ENCODE results near the gene PCDHAC1.
"Not testable (repeated sequence)": the region's sequence is repeated elsewhere in the genome, so short reads cannot be mapped to it uniquely, and the experiment has no call there.

The PCDHAC1 gene, protein sequence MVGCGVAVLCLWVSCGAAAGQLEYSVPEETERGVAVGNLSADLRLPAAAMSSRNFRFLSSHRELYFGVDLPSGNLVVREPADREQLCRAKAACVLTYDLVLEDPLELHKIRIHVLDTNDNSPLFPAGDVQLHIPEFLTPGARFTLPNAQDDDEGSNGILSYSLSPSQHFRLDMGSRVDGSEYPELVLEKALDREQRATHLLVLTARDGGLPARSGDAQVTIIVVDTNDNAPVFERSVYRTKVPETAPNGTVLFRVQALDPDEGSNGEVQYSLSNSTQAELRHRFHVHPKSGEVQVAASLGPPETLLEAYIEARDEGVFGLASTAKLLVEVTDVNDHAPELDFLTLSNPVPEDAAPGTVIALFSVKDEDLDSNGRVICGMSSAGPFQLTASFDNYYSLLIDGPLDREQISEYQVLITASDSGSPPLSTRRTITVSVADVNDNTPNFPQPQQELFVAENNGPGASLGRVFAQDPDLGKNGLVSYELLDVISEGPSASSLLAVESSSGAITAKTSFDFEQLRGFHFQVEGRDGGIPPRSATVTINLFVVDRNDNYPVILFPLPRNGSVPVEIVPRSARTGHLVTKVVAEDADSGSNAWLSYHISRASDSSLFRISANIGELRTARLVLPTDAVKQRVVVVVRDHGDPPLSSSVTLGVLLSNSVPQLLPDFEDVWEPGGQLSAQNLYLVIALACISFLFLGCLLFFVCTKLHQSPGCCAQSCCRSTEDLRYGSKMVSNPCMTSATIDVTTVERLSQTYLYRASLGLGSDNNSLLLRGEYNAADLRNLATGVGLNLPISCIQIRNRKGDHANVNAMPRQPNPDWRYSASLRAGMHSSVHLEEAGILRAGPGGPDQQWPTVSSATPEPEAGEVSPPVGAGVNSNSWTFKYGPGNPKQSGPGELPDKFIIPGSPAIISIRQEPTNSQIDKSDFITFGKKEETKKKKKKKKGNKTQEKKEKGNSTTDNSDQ

DNA sequence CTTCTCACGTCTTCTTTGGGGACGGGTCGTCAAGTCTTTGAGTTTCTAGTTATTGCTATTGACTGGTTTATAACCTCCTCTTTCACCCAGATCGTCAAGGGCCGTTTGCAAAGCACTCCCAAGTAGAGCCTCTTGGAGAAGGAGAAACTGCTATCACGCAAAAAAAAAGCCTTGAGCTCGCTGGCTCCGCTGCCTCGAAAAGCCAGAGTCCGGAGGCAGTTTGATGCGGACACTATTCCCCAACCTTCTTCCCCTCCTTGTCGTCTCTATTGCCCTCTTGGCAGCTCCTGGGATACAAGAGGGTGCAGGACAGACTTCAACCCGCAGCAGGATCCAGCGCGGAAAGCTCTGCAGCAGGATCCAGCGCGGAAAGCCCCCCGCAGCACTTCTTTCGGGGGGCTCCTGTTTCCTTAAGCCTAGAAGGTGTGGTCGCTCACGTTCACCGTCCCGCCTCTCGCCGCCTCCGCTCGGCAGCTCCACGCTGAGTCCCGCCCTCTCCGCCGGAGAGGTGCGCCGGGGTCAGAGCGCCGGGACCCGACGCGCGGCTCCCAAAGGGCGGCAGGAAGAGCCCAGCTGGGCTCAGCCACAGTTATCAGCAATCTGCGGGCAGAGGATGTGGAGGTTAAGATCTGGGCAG lies at the start of gene PCDHAC1:
Gene PCDHAC1 (plus strand): TSS at position 494 of the 637 bp plus-strand sequence. CDS start 594 bp downstream, outside the sequence.
- H3K4me3 Mint-ChIP-seq: peak within 1 kb of the TSS; percentile 34
- DNase-seq (ENCODE audit: low spot score in 2 of 2) (no peak), ATAC-seq (replicated peaks; ENCODE audit: extremely low read depth, poor library complexity, severe bottlenecking) (no peak)
- H3K4me1 Mint-ChIP-seq: no peaks in the 10 kb centered on the region
- peaks cover 2% of the 10 kb centered on the region for H3K36me3 Mint-ChIP-seq (ENCODE audit: insufficient read depth)
- H3K27ac Mint-ChIP-seq (ENCODE audit: low read depth): no peak within 1 kb of the TSS
- H3K9me3 Mint-ChIP-seq: no peaks in the 10 kb centered on the region
- peaks cover 55% of the 10 kb centered on the region for H3K27me3 Mint-ChIP-seq

DNA sequence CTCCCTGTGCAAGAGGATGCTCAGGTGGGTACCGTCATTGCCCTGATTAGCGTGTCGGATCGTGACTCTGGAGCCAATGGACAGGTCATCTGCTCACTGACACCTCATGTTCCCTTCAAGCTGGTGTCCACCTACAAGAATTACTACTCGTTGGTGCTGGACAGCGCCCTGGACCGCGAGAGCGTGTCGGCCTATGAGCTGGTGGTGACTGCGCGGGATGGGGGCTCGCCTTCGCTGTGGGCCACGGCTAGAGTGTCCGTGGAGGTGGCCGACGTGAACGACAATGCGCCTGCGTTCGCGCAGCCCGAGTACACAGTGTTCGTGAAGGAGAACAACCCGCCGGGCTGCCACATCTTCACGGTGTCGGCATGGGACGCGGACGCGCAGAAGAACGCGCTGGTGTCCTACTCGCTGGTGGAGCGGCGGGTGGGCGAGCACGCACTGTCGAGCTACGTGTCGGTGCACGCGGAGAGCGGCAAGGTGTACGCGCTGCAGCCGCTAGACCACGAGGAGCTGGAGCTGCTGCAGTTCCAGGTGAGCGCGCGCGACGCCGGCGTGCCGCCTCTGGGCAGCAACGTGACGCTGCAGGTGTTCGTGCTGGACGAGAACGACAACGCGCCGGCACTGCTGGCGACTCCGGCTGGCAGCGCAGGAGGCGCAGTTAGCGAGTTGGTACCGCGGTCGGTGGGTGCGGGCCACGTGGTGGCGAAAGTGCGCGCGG lies 49.4 kb upstream of the PCDHAC1 start:
- not testable (repeated sequence) for ATAC-seq (replicated peaks; ENCODE audit: extremely low read depth, poor library complexity, severe bottlenecking); H3K36me3 Mint-ChIP-seq (ENCODE audit: insufficient read depth); H3K4me1 Mint-ChIP-seq; H3K4me3 Mint-ChIP-seq; DNase-seq (ENCODE audit: low spot score in 2 of 2); H3K27ac Mint-ChIP-seq (ENCODE audit: low read depth); H3K9me3 Mint-ChIP-seq
- H3K27me3 Mint-ChIP-seq: peaks cover 31% of the 10 kb centered on the region

DNA sequence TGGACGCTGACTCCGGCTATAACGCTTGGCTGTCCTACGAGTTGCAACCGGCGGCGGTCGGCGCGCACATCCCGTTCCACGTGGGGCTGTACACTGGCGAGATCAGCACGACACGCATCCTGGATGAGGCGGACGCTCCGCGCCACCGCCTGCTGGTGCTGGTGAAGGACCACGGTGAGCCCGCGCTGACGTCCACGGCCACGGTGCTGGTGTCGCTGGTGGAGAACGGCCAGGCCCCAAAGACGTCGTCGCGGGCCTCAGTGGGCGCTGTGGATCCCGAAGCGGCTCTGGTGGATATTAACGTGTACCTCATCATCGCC lies 48.9 kb upstream of the PCDHAC1 start:
- ATAC-seq (replicated peaks; ENCODE audit: extremely low read depth, poor library complexity, severe bottlenecking) (no peak), DNase-seq (ENCODE audit: low spot score in 2 of 2) (no peak)
- no peak overlapping the region for H3K27ac Mint-ChIP-seq (ENCODE audit: low read depth)
- no peaks in the 10 kb centered on the region for H3K36me3 Mint-ChIP-seq (ENCODE audit: insufficient read depth)
- peaks cover 34% of the 10 kb centered on the region for H3K27me3 Mint-ChIP-seq
- H3K4me3 Mint-ChIP-seq: no peak overlapping the region
- no peaks in the 10 kb centered on the region for H3K4me1 Mint-ChIP-seq
- peaks cover 6% of the 10 kb centered on the region for H3K9me3 Mint-ChIP-seq

- Mint-ChIP-seq H3K27ac (ENCODE audit: low read depth) (no peak within 1 kb of the TSS), H3K4me3 (no peak within 1 kb of the TSS), H3K36me3 (ENCODE audit: insufficient read depth) (no peaks in the 10 kb centered on the region), H3K27me3 (peaks cover 27% of the 10 kb centered on the region), H3K4me1 (no peaks in the 10 kb centered on the region), H3K9me3 (peaks cover 6% of the 10 kb centered on the region)
- DNase-seq (ENCODE audit: low spot score in 2 of 2) (no peak), ATAC-seq (replicated peaks; ENCODE audit: extremely low read depth, poor library complexity, severe bottlenecking) (no peak)
Measured at GRCh38 chr5:140881889-140882590, 44.1 kb upstream of the PCDHAC1 start, which contains the start of gene PCDHA13. Gene PCDHA13, plus strand, starts transcription at chr5:140882124. Its CDS starts 145 bp downstream, at chr5:140882269.

- ATAC-seq (replicated peaks; ENCODE audit: extremely low read depth, poor library complexity, severe bottlenecking) (no peak), DNase-seq (ENCODE audit: low spot score in 2 of 2) (no peak)
- no peak overlapping the region for H3K4me3 Mint-ChIP-seq
- no peaks in the 10 kb centered on the region for H3K36me3 Mint-ChIP-seq (ENCODE audit: insufficient read depth)
- H3K4me1 Mint-ChIP-seq: no peaks in the 10 kb centered on the region
- peaks cover 32% of the 10 kb centered on the region for H3K27me3 Mint-ChIP-seq
- peaks cover 10% of the 10 kb centered on the region for H3K9me3 Mint-ChIP-seq
- no peak overlapping the region for H3K27ac Mint-ChIP-seq (ENCODE audit: low read depth)
Measured at GRCh38 chr5:140882591-140882899, 43.6 kb upstream of the PCDHAC1 start.

GRCh38 chr5:140883373-140883772 lies 42.7 kb upstream of the PCDHAC1 start:
- DNase-seq (ENCODE audit: low spot score in 2 of 2) (no peak), ATAC-seq (replicated peaks; ENCODE audit: extremely low read depth, poor library complexity, severe bottlenecking) (no peak)
- Mint-ChIP-seq H3K9me3 (peaks cover 13% of the 10 kb centered on the region), H3K4me3 (no peak overlapping the region), H3K4me1 (no peaks in the 10 kb centered on the region), H3K36me3 (ENCODE audit: insufficient read depth) (no peaks in the 10 kb centered on the region), H3K27me3 (peaks cover 40% of the 10 kb centered on the region), H3K27ac (ENCODE audit: low read depth) (no peak overlapping the region)

DNA sequence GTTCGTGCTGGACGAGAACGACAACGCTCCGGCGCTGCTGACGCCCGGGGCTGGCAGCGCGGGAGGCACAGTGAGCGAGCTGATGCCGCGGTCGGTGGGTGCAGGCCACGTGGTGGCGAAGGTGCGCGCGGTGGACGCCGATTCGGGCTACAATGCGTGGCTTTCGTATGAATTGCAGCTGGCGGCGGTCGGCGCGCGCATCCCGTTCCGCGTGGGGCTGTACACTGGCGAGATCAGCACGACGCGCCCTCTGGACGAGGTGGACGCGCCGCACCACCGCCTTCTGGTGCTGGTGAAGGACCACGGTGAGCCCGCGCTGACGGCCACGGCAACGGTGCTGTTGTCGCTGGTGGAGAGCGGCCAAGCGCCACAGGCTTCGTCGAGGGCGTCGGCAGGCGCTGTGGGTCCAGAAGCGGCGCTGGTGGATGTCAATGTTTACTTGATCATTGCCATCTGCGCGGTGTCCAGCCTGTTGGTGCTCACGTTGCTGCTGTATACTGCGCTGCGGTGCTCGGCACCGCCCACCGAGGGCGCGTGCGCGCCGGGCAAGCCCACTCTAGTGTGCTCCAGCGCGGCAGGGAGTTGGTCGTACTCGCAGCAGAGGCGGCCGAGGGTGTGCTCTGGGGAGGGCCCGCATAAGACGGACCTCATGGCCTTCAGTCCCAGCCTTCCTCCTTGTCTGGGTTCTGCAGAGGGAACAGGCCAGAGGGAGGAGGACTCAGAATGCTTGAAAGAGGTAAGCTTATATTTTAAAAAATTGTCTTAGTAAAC lies 42.0 kb upstream of the PCDHAC1 start:
- no peaks in the 10 kb centered on the region for H3K4me1 Mint-ChIP-seq
- H3K27ac Mint-ChIP-seq (ENCODE audit: low read depth): no peak overlapping the region
- no peak overlapping the region for H3K4me3 Mint-ChIP-seq
- peaks cover 40% of the 10 kb centered on the region for H3K27me3 Mint-ChIP-seq
- ATAC-seq (replicated peaks; ENCODE audit: extremely low read depth, poor library complexity, severe bottlenecking) (no peak), DNase-seq (ENCODE audit: low spot score in 2 of 2) (no peak)
- H3K9me3 Mint-ChIP-seq: peaks cover 8% of the 10 kb centered on the region
- no peaks in the 10 kb centered on the region for H3K36me3 Mint-ChIP-seq (ENCODE audit: insufficient read depth)

GRCh38 chr5:140916325-140916724 lies 9.8 kb upstream of the PCDHAC1 start:
- Mint-ChIP-seq H3K27ac (ENCODE audit: low read depth) (no peak overlapping the region), H3K27me3 (no peaks in the 10 kb centered on the region), H3K4me1 (no peaks in the 10 kb centered on the region), H3K36me3 (ENCODE audit: insufficient read depth) (no peaks in the 10 kb centered on the region), H3K9me3 (peaks cover 9% of the 10 kb centered on the region), H3K4me3 (no peak overlapping the region)
- no peak for ATAC-seq (replicated peaks; ENCODE audit: extremely low read depth, poor library complexity, severe bottlenecking)
- DNase-seq (ENCODE audit: low spot score in 2 of 2): no peak

DNA sequence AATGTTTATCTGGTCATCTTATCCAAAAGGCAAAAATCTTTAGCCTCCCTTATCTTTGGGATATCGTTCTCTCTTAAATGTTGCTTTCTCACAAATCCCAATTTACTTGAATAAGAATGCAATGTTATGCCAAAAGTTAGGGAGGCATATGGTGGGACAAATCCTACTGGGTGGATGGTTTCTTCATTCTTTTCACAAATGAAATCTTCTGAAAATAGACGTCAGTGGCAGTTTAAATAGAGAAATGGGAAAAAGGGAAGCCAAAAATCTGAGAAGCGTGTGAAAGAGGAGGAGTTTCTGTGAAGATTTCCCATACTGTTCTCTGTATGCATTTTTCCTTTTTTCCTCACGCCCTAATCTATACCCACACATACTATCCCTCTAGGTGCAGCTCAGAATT lies 2.5 kb upstream of the PCDHAC1 start:
- H3K27ac Mint-ChIP-seq (ENCODE audit: low read depth): no peak overlapping the region
- peaks cover 38% of the 10 kb centered on the region for H3K27me3 Mint-ChIP-seq
- peaks cover 2% of the 10 kb centered on the region for H3K36me3 Mint-ChIP-seq (ENCODE audit: insufficient read depth)
- H3K4me1 Mint-ChIP-seq: no peaks in the 10 kb centered on the region
- DNase-seq (ENCODE audit: low spot score in 2 of 2): no peak
- no peak for ATAC-seq (replicated peaks; ENCODE audit: extremely low read depth, poor library complexity, severe bottlenecking)
- H3K4me3 Mint-ChIP-seq: no peak overlapping the region
- no peaks in the 10 kb centered on the region for H3K9me3 Mint-ChIP-seq

GRCh38 chr5:140926443-140927227 lies 536 bp downstream of the PCDHAC1 start:
- DNase-seq (ENCODE audit: low spot score in 2 of 2) (no peak), ATAC-seq (replicated peaks; ENCODE audit: extremely low read depth, poor library complexity, severe bottlenecking) (no peak)
- H3K36me3 Mint-ChIP-seq (ENCODE audit: insufficient read depth): peaks cover 2% of the 10 kb centered on the region
- no peaks in the 10 kb centered on the region for H3K4me1 Mint-ChIP-seq
- H3K9me3 Mint-ChIP-seq: no peaks in the 10 kb centered on the region
- peak overlapping the region; percentile 34 for H3K4me3 Mint-ChIP-seq
- H3K27me3 Mint-ChIP-seq: peaks cover 59% of the 10 kb centered on the region
- H3K27ac Mint-ChIP-seq (ENCODE audit: low read depth): no peak overlapping the region

GRCh38 chr5:140927228-140927573 lies 1.1 kb downstream of the PCDHAC1 start:
- DNase-seq (ENCODE audit: low spot score in 2 of 2) (no peak), ATAC-seq (replicated peaks; ENCODE audit: extremely low read depth, poor library complexity, severe bottlenecking) (no peak)
- Mint-ChIP-seq H3K27me3 (peaks cover 59% of the 10 kb centered on the region), H3K4me1 (no peaks in the 10 kb centered on the region), H3K9me3 (no peaks in the 10 kb centered on the region), H3K27ac (ENCODE audit: low read depth) (no peak overlapping the region), H3K4me3 (peak overlapping the region; percentile 34), H3K36me3 (ENCODE audit: insufficient read depth) (peaks cover 2% of the 10 kb centered on the region)
